Measurements from ENCODE around the gene SCN8A.

DNA sequence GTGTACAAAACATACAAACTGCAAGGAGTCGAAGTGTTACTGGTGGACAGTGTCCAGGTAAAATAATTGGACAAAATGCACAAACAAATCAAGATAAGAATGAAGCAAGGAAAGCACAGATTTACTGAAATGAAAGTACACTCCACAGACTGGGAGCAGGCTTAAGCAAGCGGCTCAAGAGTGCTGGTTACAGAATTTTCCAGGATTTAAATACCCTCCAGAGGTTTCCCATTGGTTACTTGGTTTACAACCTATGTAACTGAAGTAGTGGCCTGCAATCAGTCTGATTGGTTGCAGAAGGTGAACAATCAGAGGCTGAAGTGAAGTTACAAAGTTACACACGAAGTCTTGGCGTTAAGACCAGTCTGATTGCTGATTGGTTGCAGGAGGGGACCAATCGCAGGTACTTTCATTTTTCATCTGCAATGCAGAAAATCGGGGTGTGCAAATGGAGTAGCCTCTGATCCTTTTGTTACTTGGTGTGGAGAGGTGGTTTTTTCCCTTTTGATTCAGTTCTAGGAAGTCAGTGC is 11.6 kb upstream of the SCN8A start:
- TF ChIP-seq POLR2AphosphoS5 (IDR thresholded peaks at IDR 0.05) (no peak), POLR2A (IDR thresholded peaks at IDR 0.05) (no peak)
- TF ChIP-seq, protein P1, sequence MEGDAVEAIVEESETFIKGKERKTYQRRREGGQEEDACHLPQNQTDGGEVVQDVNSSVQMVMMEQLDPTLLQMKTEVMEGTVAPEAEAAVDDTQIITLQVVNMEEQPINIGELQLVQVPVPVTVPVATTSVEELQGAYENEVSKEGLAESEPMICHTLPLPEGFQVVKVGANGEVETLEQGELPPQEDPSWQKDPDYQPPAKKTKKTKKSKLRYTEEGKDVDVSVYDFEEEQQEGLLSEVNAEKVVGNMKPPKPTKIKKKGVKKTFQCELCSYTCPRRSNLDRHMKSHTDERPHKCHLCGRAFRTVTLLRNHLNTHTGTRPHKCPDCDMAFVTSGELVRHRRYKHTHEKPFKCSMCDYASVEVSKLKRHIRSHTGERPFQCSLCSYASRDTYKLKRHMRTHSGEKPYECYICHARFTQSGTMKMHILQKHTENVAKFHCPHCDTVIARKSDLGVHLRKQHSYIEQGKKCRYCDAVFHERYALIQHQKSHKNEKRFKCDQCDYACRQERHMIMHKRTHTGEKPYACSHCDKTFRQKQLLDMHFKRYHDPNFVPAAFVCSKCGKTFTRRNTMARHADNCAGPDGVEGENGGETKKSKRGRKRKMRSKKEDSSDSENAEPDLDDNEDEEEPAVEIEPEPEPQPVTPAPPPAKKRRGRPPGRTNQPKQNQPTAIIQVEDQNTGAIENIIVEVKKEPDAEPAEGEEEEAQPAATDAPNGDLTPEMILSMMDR (IDR thresholded peaks at IDR 0.05), result no peak

Data from prostate gland (tissue), 2 donors.